ENCODE results near the gene CC2D2B.

GRCh38 chr10:95998255-95998784 lies 90.5 kb downstream of the CC2D2B start:
- TF ChIP-seq CTCF (conservative IDR thresholded peaks at IDR 0.05; ENCODE audit: low read length) = no peak
- no peak for TF ChIP-seq EZH2phosphoT487 (IDR thresholded peaks at IDR 0.05; ENCODE audit: borderline replicate concordance, low read depth, low read length)
